Astrocyte of the spinal cord (primary cell): ENCODE data around the gene DENND1A.

Experiments
- DNase-seq: peaks from one replicate; pipeline ENCODE4 v3.0.0; 2011; ENCODE audit warnings: low read depth, low spot score
- H3K4me3 ChIP-seq: 2 replicates; pipeline ENCODE4 v1.5.1; 2011; ENCODE audit warnings: low read depth, mild to moderate bottlenecking, low read length, moderate library complexity
- CTCF ChIP-seq: IDR thresholded peaks from 2 replicates; pipeline ENCODE4 v1.5.1; 2012; ENCODE audit warnings: low read depth, mild to moderate bottlenecking, low read length, inconsistent platforms
- in situ Hi-C: cut with HindIII; loops from 2 replicates; pipeline ENCODE4 v1.10.0; 2017; ENCODE audit warnings: low sequenced_read_pairs

Gene DENND1A

DNA sequence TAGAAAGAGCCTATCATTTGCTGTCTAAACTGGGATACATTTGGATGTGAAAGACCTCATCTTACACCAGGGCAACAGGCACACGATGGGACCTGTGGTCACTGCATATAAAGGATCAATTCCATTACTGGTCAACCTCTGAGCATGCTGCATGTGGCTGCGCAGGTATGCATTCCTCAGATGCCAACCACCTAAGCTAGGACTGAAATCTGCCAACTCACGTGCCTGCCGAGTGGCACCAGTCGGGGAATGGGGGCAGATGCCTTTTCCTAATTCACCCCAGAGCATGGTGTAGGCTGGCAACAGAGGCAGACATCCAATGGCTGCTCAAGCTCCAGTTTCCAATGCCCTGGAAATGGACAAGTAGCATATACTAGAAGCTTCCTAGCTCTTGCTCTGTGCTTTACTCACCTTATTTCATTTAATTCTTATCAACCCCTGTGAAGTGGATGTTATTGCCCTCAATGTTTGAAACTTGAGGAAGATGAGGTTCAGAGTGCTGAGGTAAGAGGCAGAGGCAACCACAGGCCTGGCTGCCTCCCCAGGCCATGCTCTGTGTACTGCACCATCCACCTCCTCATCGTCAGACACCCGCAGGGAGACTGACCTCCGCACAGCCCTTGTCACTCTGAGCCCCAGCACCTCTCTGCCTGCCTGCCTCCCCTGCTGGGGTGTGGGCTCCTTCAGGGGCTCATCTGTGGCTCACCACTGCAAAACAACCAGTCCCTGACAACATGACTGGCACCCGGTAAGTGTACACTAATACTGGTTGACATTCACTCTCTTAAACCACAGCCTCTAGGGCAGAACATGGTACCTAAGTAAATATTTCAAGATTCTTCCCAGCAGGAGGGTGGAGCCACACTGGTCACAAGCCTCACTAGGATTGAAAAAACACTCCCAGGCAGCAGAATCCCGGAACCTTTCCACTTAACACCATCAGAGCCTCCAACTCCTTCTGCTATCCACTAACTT lies 345.4 kb downstream of the DENND1A start:
- in situ Hi-C loops: no loop called here
- DNase-seq: no peak
- no peak for TF ChIP-seq CTCF
- no peak overlapping the region for H3K4me3 ChIP-seq

- in situ Hi-C loops: no loop called here
- no peak for DNase-seq
- no peak overlapping the region for H3K4me3 ChIP-seq
- TF ChIP-seq CTCF: no peak
These were observed 346.3 kb downstream of the DENND1A start for GRCh38 chr9:123583646-123584045.

GRCh38 chr9:123571240-123571639 lies 358.7 kb downstream of the DENND1A start:
- DNase-seq: no peak
- no peak for TF ChIP-seq CTCF
- H3K4me3 ChIP-seq: no peak overlapping the region
- in situ Hi-C loops: no loop called here

GRCh38 chr9:123568691-123569688 lies 360.9 kb downstream of the DENND1A start:
- in situ Hi-C loops: no loop called here
- no peak overlapping the region for H3K4me3 ChIP-seq
- no peak for TF ChIP-seq CTCF
- DNase-seq: peak; percentile 61

GRCh38 chr9:123567013-123567412 lies 362.9 kb downstream of the DENND1A start:
- in situ Hi-C loops: no loop called here
- no peak overlapping the region for H3K4me3 ChIP-seq
- TF ChIP-seq CTCF: no peak
- no peak for DNase-seq

DNA sequence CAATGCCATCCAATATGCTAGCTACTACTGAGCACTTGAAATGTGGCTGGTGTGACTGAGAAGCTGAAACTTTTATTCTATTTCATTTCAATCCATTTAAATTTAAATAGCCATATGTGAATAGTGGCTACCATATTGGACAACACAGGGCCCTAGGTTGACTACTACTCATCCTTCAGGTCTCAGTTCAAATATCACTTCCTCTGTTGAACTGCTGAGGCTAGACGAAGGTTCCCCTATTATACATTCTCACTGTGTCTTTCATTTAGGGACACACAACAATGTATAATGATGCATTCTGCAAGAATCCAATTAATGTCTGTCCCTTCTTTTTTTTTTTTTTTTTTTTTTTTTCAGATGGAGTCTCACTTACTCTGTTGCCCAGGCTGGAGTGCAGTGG lies 365.3 kb downstream of the DENND1A start:
- no peak overlapping the region for H3K4me3 ChIP-seq
- in situ Hi-C loops: no loop called here
- TF ChIP-seq CTCF: no peak
- DNase-seq: no peak
